Activated naive CD8-positive, alpha-beta T cell treated with anti-CD3 and anti-CD28 coated beads, Interleukin-2, amount 10 ng/mL, durations not matched to agents 7 days and 5 days (primary cell): Measurements from ENCODE around the gene PRDX4. TPM values are rescaled to one million over a fixed set of nuclear protein-coding genes. Genes with fewer than 3 reads are reported as not detected.

Experiments used
- ATAC-seq: fragments of 150-1000 bp; cut with Tn5 transposase; one replicate; pipeline ENCODE4 v1.10.0; 2021; ENCODE audit warnings: low read depth, moderate library complexity
- POLR2A ChIA-PET: fragments of 350-600 bp; sonication (Branson Sonifier 250); formaldehyde crosslinking; loops from one replicate; lab custom pipeline; 2021; ENCODE audit warnings: antibody characterized with exemption; lab: Charles Lee
- DNase-seq: peaks from one replicate; pipeline ENCODE4 v3.0.0; 2021
- H3K27ac Mint-ChIP-seq: one replicate; pipeline ENCODE4 v1.8.0; 2022; ENCODE audit warnings: mild to moderate bottlenecking, mixed read lengths
- H3K27me3 Mint-ChIP-seq: one replicate; pipeline ENCODE4 v1.8.0; 2022; ENCODE audit warnings: mild to moderate bottlenecking, moderate library complexity, mixed read lengths
- H3K36me3 Mint-ChIP-seq: one replicate; pipeline ENCODE4 v1.8.0; 2021; ENCODE audit warnings: mild to moderate bottlenecking, mixed read lengths
- H3K4me1 Mint-ChIP-seq: one replicate; pipeline ENCODE4 v1.8.0; 2021; ENCODE audit warnings: mixed read lengths
- H3K4me3 Mint-ChIP-seq: one replicate; pipeline ENCODE4 v1.8.0; 2022; ENCODE audit warnings: mild to moderate bottlenecking, moderate library complexity, mixed read lengths
- H3K9me3 Mint-ChIP-seq: one replicate; pipeline ENCODE4 v1.8.0; 2021; ENCODE audit warnings: mixed read lengths
- total RNA-seq, 2 experiments: library from RNA; stranded (reverse); gene quantifications; one replicate each; pipeline ENCODE4 v1.2.3, GENCODE V29; 2021

Gene PRDX4
- 10 to 100 TPM; 17.0 to 18.8 TPM for total RNA-seq

DNA sequence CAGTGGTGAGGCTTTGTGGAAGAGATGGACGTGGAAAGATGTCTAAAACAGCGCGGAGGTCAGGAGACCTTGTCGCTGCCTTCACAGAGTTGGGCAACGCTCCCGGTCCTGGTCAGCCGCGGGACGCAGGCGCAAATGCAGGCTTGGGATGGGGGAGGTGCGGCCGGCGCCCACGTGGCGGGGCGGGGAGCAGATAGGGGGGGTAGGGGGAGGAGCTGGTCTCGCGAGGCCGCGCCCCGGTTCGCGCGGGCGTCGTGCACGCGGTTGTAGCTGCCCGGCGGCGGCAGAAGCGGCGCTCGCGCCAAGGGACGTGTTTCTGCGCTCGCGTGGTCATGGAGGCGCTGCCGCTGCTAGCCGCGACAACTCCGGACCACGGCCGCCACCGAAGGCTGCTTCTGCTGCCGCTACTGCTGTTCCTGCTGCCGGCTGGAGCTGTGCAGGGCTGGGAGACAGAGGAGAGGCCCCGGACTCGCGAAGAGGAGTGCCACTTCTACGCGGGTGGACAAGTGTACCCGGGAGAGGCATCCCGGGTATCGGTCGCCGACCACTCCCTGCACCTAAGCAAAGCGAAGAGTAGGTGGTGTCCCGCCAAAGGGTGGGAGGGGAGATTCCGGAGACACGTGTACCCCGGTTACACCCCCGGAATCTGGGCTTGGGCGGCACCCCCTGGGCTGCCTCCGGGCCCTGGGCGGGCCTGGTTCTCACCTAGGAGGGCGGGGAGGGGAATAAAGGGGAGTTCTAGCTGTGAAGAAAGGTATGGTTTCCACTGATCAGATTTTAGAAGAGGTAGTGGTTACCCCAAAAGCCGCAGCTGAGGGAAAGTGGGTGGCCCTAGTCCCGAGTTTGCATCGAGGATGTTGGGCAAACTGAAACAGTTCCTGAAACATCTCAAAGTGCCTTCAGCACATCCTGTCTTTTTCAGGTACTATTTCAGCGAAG, at the start of gene PRDX4:
Gene PRDX4, plus strand, starts transcription at position 255 of the 939 bp plus-strand sequence. Its CDS starts 78 bp downstream, at position 333.
- POLR2A ChIA-PET = interaction anchor here (1.4 kb wide), 1 partner anchor 115 kb away, joined by 8 read pairs; the partner anchor contains the start of gene SAT1

GRCh38 chrX:23621621-23622265, 45.5 kb upstream of the PRDX4 start:
- Mint-ChIP-seq H3K4me3 (no peak overlapping the region), H3K27me3 (peaks cover 9% of the 10 kb centered on the region), H3K27ac (no peak overlapping the region), H3K4me1 (no peaks in the 10 kb centered on the region), H3K9me3 (no peaks in the 10 kb centered on the region), H3K36me3 (no peaks in the 10 kb centered on the region)
- ATAC-seq (no peak), DNase-seq (no peak)
- POLR2A ChIA-PET = no interaction called here

More for the DNA sequence above, at the start of gene PRDX4:
- Mint-ChIP-seq H3K27me3 (no peaks in the 10 kb centered on the region), H3K36me3 (peaks cover 5% of the 10 kb centered on the region), H3K27ac (peak within 1 kb of the TSS; percentile 92), H3K4me3 (peak within 1 kb of the TSS; percentile 88), H3K9me3 (no peaks in the 10 kb centered on the region), H3K4me1 (peaks cover 14% of the 10 kb centered on the region)
- peak; percentile 80 for ATAC-seq
- DNase-seq = peak; percentile 78

DNA sequence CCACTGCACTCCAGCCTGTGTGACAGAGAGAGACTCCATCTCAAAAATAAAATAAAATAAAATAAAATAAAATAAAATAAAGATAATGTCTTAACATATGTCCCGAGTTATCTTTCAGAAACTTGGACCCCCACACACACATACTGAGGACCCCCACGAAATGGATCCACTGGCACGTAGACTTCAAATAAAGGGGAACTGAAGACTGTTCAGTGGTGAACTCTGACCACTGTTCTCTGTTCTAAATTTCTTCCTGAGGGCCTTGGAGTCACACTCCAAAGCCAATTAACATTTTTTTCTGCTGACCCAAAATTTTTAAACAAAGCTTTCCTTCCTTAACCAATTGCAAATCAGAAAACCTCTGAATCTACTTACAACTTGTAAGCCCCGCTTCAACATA, 43.5 kb upstream of the PRDX4 start:
- no peaks in the 10 kb centered on the region for H3K9me3 Mint-ChIP-seq
- H3K4me3 Mint-ChIP-seq = no peak overlapping the region
- no peak for ATAC-seq
- POLR2A ChIA-PET = no interaction called here
- H3K27ac Mint-ChIP-seq = no peak overlapping the region
- H3K4me1 Mint-ChIP-seq = no peaks in the 10 kb centered on the region
- DNase-seq = no peak
- peaks cover 8% of the 10 kb centered on the region for H3K27me3 Mint-ChIP-seq
- no peaks in the 10 kb centered on the region for H3K36me3 Mint-ChIP-seq

GRCh38 chrX:23626651-23627050, 40.6 kb upstream of the PRDX4 start:
- H3K36me3 Mint-ChIP-seq = no peaks in the 10 kb centered on the region
- H3K27me3 Mint-ChIP-seq = peaks cover 8% of the 10 kb centered on the region
- no peaks in the 10 kb centered on the region for H3K9me3 Mint-ChIP-seq
- POLR2A ChIA-PET = no interaction called here
- H3K27ac Mint-ChIP-seq = no peak overlapping the region
- no peaks in the 10 kb centered on the region for H3K4me1 Mint-ChIP-seq
- no peak overlapping the region for H3K4me3 Mint-ChIP-seq
- no peak for DNase-seq
- ATAC-seq = no peak

GRCh38 chrX:23628131-23628530, 39.2 kb upstream of the PRDX4 start:
- no peaks in the 10 kb centered on the region for H3K9me3 Mint-ChIP-seq
- DNase-seq (no peak), ATAC-seq (no peak)
- no peaks in the 10 kb centered on the region for H3K36me3 Mint-ChIP-seq
- H3K4me1 Mint-ChIP-seq = no peaks in the 10 kb centered on the region
- H3K27me3 Mint-ChIP-seq = peaks cover 8% of the 10 kb centered on the region
- H3K4me3 Mint-ChIP-seq = no peak overlapping the region
- POLR2A ChIA-PET = no interaction called here
- H3K27ac Mint-ChIP-seq = no peak overlapping the region

- no peaks in the 10 kb centered on the region for H3K9me3 Mint-ChIP-seq
- ATAC-seq = no peak
- POLR2A ChIA-PET = no interaction called here
Measured at GRCh38 chrX:23631136-23631535, 36.2 kb upstream of the PRDX4 start.

GRCh38 chrX:23633834-23634580, 33.3 kb upstream of the PRDX4 start:
- Mint-ChIP-seq H3K27ac (no peak overlapping the region), H3K36me3 (no peaks in the 10 kb centered on the region), H3K4me3 (no peak overlapping the region), H3K9me3 (no peaks in the 10 kb centered on the region), H3K4me1 (no peaks in the 10 kb centered on the region), H3K27me3 (peaks cover 1% of the 10 kb centered on the region)
- DNase-seq = no peak
- ATAC-seq = no peak
- POLR2A ChIA-PET = no interaction called here

More at GRCh38 chrX:23631136-23631535, 36.2 kb upstream of the PRDX4 start:
- Mint-ChIP-seq H3K27ac (no peak overlapping the region), H3K4me3 (no peak overlapping the region), H3K4me1 (no peaks in the 10 kb centered on the region), H3K27me3 (peaks cover 1% of the 10 kb centered on the region), H3K36me3 (no peaks in the 10 kb centered on the region)
- DNase-seq = no peak

GRCh38 chrX:23637187-23637586, 30.1 kb upstream of the PRDX4 start:
- POLR2A ChIA-PET = no interaction called here
- no peaks in the 10 kb centered on the region for H3K9me3 Mint-ChIP-seq

DNA sequence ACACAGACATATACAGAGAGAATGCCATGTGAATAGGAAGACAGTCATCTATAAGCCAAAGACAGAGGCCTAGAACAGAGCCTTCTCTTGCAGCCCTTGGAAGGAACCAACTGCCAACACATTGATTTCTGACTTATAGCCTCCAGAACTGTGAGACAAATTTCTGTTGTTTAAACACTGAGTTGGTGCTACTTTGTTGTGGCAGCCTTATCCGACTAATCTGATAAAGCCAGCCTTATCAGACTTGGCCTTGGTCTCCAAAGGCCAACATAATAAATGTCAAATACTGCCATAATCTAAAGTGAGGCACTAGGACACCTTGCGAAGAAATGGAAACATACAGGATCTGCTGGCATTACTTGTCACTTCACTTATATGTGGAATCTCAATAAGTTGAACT, 24.3 kb upstream of the PRDX4 start:
- Mint-ChIP-seq H3K27me3 (peaks cover 9% of the 10 kb centered on the region), H3K9me3 (no peaks in the 10 kb centered on the region), H3K36me3 (no peaks in the 10 kb centered on the region), H3K27ac (no peak overlapping the region), H3K4me3 (no peak overlapping the region), H3K4me1 (no peaks in the 10 kb centered on the region)
- no peak for ATAC-seq
- POLR2A ChIA-PET = no interaction called here
- no peak for DNase-seq

More at GRCh38 chrX:23637187-23637586, 30.1 kb upstream of the PRDX4 start:
- Mint-ChIP-seq H3K36me3 (no peaks in the 10 kb centered on the region), H3K27ac (no peak overlapping the region), H3K4me1 (no peaks in the 10 kb centered on the region), H3K4me3 (no peak overlapping the region), H3K27me3 (peaks cover 11% of the 10 kb centered on the region)
- DNase-seq = peak; percentile 20
- no peak for ATAC-seq

DNA sequence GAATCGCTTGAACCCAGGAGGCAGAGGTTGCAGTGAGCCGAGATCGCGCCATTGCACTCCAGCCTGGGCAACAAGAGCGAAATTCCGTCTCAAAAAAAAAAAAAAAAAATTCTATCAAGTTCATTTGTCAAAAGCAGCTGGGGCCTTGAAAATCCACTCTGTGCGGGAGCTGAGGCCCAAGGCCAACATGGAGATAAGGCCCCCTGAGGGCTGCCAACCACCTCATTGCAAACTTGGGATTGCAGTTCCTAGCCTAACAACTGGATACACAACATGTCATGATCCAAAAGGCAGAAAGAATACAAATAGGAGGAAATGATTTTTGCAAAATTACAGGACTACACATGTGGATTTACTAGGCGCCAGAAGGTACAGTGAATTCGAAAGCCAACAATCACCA, 22.5 kb upstream of the PRDX4 start:
- Mint-ChIP-seq H3K4me1 (no peaks in the 10 kb centered on the region), H3K9me3 (no peaks in the 10 kb centered on the region), H3K27ac (no peak overlapping the region), H3K36me3 (no peaks in the 10 kb centered on the region), H3K27me3 (peaks cover 13% of the 10 kb centered on the region), H3K4me3 (no peak overlapping the region)
- DNase-seq (no peak), ATAC-seq (no peak)
- POLR2A ChIA-PET = no interaction called here

DNA sequence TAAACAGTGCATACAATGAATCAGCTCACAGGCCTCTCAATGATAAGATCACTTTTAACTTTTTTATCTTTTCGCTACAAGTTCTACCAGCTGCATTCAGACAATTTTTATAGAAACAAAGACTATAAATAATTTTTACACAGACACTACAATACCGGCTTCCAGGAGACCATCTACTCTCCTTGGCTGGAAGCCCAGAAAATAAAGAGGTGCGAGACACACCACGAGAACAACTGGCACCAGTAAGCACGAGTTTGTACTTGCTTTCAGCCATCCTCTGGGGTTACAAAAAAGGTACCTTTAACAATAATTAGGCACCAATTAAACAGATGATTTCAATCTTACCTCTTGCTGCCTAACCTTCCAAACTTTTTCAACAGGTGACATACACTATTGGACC, 11.2 kb upstream of the PRDX4 start:
- no peaks in the 10 kb centered on the region for H3K36me3 Mint-ChIP-seq
- no peak overlapping the region for H3K4me3 Mint-ChIP-seq
- DNase-seq (no peak), ATAC-seq (no peak)
- H3K27me3 Mint-ChIP-seq = no peaks in the 10 kb centered on the region
- H3K9me3 Mint-ChIP-seq = no peaks in the 10 kb centered on the region
- no peak overlapping the region for H3K27ac Mint-ChIP-seq
- POLR2A ChIA-PET = no interaction called here
- peaks cover under 1% of the 10 kb centered on the region for H3K4me1 Mint-ChIP-seq

DNA sequence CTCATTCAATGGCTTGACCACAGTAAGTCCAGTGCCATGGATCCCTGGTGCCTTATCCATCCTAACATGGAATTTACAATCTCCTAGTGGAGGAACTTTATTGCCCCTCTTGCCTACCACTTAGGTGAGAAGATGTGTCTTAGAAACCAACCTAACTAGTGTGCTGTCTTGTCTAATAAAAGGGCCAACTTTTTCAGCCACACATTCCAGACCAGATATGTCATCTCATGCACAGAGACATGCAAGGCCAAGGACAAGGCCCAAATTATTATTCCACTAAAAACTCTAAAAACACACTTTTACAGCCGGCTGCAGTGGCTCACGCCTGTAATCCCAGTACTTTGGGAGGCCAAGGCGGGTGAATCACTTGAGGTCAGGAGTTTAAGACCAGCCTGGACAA, 10.6 kb upstream of the PRDX4 start:
- POLR2A ChIA-PET = no interaction called here
- no peak for ATAC-seq
- DNase-seq = no peak
- Mint-ChIP-seq H3K36me3 (no peaks in the 10 kb centered on the region), H3K4me3 (no peak overlapping the region), H3K9me3 (no peaks in the 10 kb centered on the region), H3K27me3 (no peaks in the 10 kb centered on the region), H3K4me1 (peaks cover 4% of the 10 kb centered on the region), H3K27ac (no peak overlapping the region)

DNA sequence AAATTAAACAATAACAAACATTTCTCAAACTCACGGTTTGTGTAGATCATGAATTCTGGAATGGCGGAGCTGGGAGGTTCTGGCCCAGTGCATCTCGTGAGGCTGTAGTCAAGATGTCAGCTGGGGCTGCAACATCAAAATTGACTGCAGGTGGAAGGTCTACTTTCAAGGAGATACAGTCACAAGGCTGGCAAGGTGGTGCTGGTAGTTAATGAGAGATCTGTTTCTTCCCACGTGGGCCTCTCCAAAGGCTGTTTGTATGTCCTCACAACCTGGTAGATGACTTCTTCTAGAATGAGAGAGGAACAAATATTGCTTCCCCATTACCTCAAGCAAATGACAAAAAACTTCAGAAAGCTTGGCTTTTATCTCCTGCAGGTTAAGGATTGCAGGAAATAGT, 8.0 kb upstream of the PRDX4 start:
- Mint-ChIP-seq H3K27ac (no peak overlapping the region), H3K36me3 (no peaks in the 10 kb centered on the region), H3K4me1 (peaks cover 11% of the 10 kb centered on the region), H3K4me3 (no peak overlapping the region), H3K27me3 (no peaks in the 10 kb centered on the region), H3K9me3 (no peaks in the 10 kb centered on the region)
- POLR2A ChIA-PET = no interaction called here
- DNase-seq (no peak), ATAC-seq (no peak)
